Nephron progenitor cell (in vitro differentiated cells): ENCODE measurements around the gene EVA1B.
A peak's percentile ranks its signal among the peaks of the same experiment; 100 is the strongest.

Source experiments
- DNase-seq: peaks from one replicate; pipeline ENCODE4 v3.0.0; 2021
- H3K27ac Mint-ChIP-seq: 2 replicates; pipeline ENCODE4 v1.8.0; 2021; ENCODE audit warnings: mild to moderate bottlenecking, moderate library complexity, mixed read lengths
- H3K27me3 Mint-ChIP-seq: 2 replicates; pipeline ENCODE4 v1.8.0; 2021; ENCODE audit warnings: mild to moderate bottlenecking, low read depth, mixed read lengths; ENCODE audit not compliant: poor library complexity
- H3K36me3 Mint-ChIP-seq: 2 replicates; pipeline ENCODE4 v1.8.0; 2021; ENCODE audit warnings: low read depth, mixed read lengths
- H3K4me1 Mint-ChIP-seq: 2 replicates; pipeline ENCODE4 v1.8.0; 2021; ENCODE audit warnings: mixed read lengths
- H3K4me3 Mint-ChIP-seq: 2 replicates; pipeline ENCODE4 v1.8.0; 2021; ENCODE audit warnings: mild to moderate bottlenecking, moderate library complexity, mixed read lengths
- H3K9me3 Mint-ChIP-seq: 2 replicates; pipeline ENCODE4 v1.8.0; 2021; ENCODE audit warnings: mild to moderate bottlenecking, moderate library complexity, mixed read lengths
- CTCF ChIP-seq: fragments of 200-600 bp; sonication (generic); IDR thresholded peaks from 2 replicates; pipeline ENCODE4 v1.5.0; 2021; ENCODE audit warnings: antibody characterized with exemption

The EVA1B gene

GRCh38 chr1:36279110-36279788, 44.2 kb downstream of the EVA1B start:
- H3K9me3 Mint-ChIP-seq: no peaks in the 10 kb centered on the region
- no peaks in the 10 kb centered on the region for H3K4me1 Mint-ChIP-seq
- H3K27ac Mint-ChIP-seq: peak overlapping the region; percentile 49
- TF ChIP-seq CTCF: no peak
- H3K36me3 Mint-ChIP-seq: peaks cover 25% of the 10 kb centered on the region
- no peak for DNase-seq
- H3K4me3 Mint-ChIP-seq: no peak overlapping the region
- H3K27me3 Mint-ChIP-seq: no peaks in the 10 kb centered on the region

GRCh38 chr1:36276688-36277087, 46.8 kb downstream of the EVA1B start:
- Mint-ChIP-seq H3K27me3 (no peaks in the 10 kb centered on the region), H3K4me3 (no peak overlapping the region), H3K36me3 (peaks cover 38% of the 10 kb centered on the region), H3K4me1 (no peaks in the 10 kb centered on the region), H3K9me3 (no peaks in the 10 kb centered on the region), H3K27ac (no peak overlapping the region)
- no peak for DNase-seq
- no peak for TF ChIP-seq CTCF

GRCh38 chr1:36274201-36274600, 49.2 kb downstream of the EVA1B start:
- Mint-ChIP-seq H3K4me1 (no peaks in the 10 kb centered on the region), H3K9me3 (no peaks in the 10 kb centered on the region), H3K27ac (no peak overlapping the region), H3K27me3 (no peaks in the 10 kb centered on the region), H3K36me3 (peaks cover 49% of the 10 kb centered on the region), H3K4me3 (no peak overlapping the region)
- TF ChIP-seq CTCF: no peak
- DNase-seq: no peak

- no peak overlapping the region for H3K27ac Mint-ChIP-seq
- H3K27me3 Mint-ChIP-seq: no peaks in the 10 kb centered on the region
- H3K9me3 Mint-ChIP-seq: no peaks in the 10 kb centered on the region
- no peak overlapping the region for H3K4me3 Mint-ChIP-seq
- TF ChIP-seq CTCF: no peak
- H3K4me1 Mint-ChIP-seq: no peaks in the 10 kb centered on the region
- peaks cover 55% of the 10 kb centered on the region for H3K36me3 Mint-ChIP-seq
- DNase-seq: no peak
These were observed 50.4 kb downstream of the EVA1B start for GRCh38 chr1:36273024-36273423.
